ENCODE results near the gene C16orf78. TPM values are rescaled to one million over a fixed set of nuclear protein-coding genes. Genes with fewer than 3 reads are reported as not detected.

Gene C16orf78
- total RNA-seq, 2 experiments from 2014 or later: not detected

DNA sequence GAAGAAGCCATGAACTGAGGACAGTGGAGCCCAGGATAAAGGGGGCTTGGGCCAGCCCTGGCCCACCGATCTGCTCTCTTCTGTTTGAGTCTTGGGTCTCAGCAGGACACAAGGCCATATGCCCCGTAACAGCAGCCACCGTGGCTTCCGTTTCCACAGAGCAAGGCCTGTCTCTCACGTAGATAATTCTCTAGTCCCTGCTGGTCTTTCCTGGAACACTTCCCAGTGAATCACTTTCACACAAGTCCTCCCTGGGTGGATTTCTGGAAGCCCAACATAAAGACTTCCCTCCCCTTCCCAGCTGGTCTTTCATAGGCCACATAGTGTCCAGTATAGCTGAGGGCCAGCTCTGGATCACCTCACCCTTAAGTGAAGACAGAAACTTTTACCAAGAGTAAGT, 19.9 kb upstream of the C16orf78 start:
- no peak overlapping the region for H3K4me3 ChIP-seq (ENCODE audit: low read length)
- intact Hi-C loops (cut with DNase I, micrococcal nuclease): no loop called here
- H3K27me3 ChIP-seq (ENCODE audit: control insufficient read depth in 1 of 2, insufficient read depth in 2 of 2, low read length in 2 of 2): peaks cover 4 to 8% of the 10 kb centered on the region in 2 experiments
- CTCF ChIA-PET: no interaction called here
- no peaks in the 10 kb centered on the region for H3K36me3 Mint-ChIP-seq (ENCODE audit: low read depth)
- POLR2A ChIA-PET: no interaction called here
- DNase-seq: no peak
- TF ChIP-seq CTCF (IDR thresholded peaks at IDR 0.05): no peak
- no peaks in the 10 kb centered on the region for H3K4me1 Mint-ChIP-seq (ENCODE audit: low read depth)
- H3K4me3 Mint-ChIP-seq: no peak overlapping the region
- no peak overlapping the region for H3K27ac ChIP-seq (ENCODE audit: low read depth in 1 of 2, low read length in 2 of 2)
- H3K36me3 ChIP-seq (ENCODE audit: insufficient read depth, low read length): no peaks in the 10 kb centered on the region
- no peaks in the 10 kb centered on the region for H3K9me3 Mint-ChIP-seq
- peaks cover 39% of the 10 kb centered on the region for H3K27me3 Mint-ChIP-seq
- no peak overlapping the region for H3K27ac Mint-ChIP-seq
- H3K9me3 ChIP-seq (ENCODE audit: control insufficient read depth in 1 of 2, insufficient read depth in 1 of 2, low read length in 2 of 2): peaks cover 0 to 8% of the 10 kb centered on the region in 2 experiments
- H3K4me1 ChIP-seq (ENCODE audit: insufficient read depth, low read length): no peaks in the 10 kb centered on the region
- no peak for ATAC-seq (ENCODE audit: poor library complexity)

GRCh38 chr16:49354101-49354500, 19.5 kb upstream of the C16orf78 start:
- Histone ChIP-seq H3K27me3 (ENCODE audit: control insufficient read depth in 1 of 2, insufficient read depth in 2 of 2, low read length in 2 of 2) (peaks cover 4 to 8% of the 10 kb centered on the region in 2 experiments), H3K36me3 (ENCODE audit: insufficient read depth, low read length) (no peaks in the 10 kb centered on the region), H3K27ac (ENCODE audit: low read depth in 1 of 2, low read length in 2 of 2) (no peak overlapping the region), H3K4me1 (ENCODE audit: insufficient read depth, low read length) (no peaks in the 10 kb centered on the region), H3K4me3 (ENCODE audit: low read length) (no peak overlapping the region), H3K9me3 (ENCODE audit: control insufficient read depth in 1 of 2, insufficient read depth in 1 of 2, low read length in 2 of 2) (peaks cover 0 to 4% of the 10 kb centered on the region in 2 experiments)
- no peak for TF ChIP-seq CTCF (IDR thresholded peaks at IDR 0.05)
- POLR2A ChIA-PET: no interaction called here
- H3K27me3 Mint-ChIP-seq: peaks cover 35% of the 10 kb centered on the region
- H3K9me3 Mint-ChIP-seq: no peaks in the 10 kb centered on the region
- H3K4me3 Mint-ChIP-seq: no peak overlapping the region
- no peaks in the 10 kb centered on the region for H3K4me1 Mint-ChIP-seq (ENCODE audit: low read depth)
- ATAC-seq (ENCODE audit: poor library complexity) (no peak), DNase-seq (no peak)
- CTCF ChIA-PET: no interaction called here
- intact Hi-C loops (cut with DNase I, micrococcal nuclease): no loop called here
- no peaks in the 10 kb centered on the region for H3K36me3 Mint-ChIP-seq (ENCODE audit: low read depth)
- no peak overlapping the region for H3K27ac Mint-ChIP-seq

GRCh38 chr16:49354991-49355390, 18.6 kb upstream of the C16orf78 start:
- POLR2A ChIA-PET: no interaction called here
- H3K27ac ChIP-seq (ENCODE audit: low read depth in 1 of 2, low read length in 2 of 2): no peak overlapping the region
- ATAC-seq (ENCODE audit: poor library complexity) (no peak), DNase-seq (no peak)
- H3K27me3 ChIP-seq (ENCODE audit: control insufficient read depth in 1 of 2, insufficient read depth in 2 of 2, low read length in 2 of 2): peaks cover 4 to 8% of the 10 kb centered on the region in 2 experiments
- no peak overlapping the region for H3K4me3 ChIP-seq (ENCODE audit: low read length)
- Mint-ChIP-seq H3K9me3 (no peaks in the 10 kb centered on the region), H3K36me3 (ENCODE audit: low read depth) (no peaks in the 10 kb centered on the region), H3K27ac (no peak overlapping the region), H3K4me3 (no peak overlapping the region), H3K4me1 (ENCODE audit: low read depth) (no peaks in the 10 kb centered on the region), H3K27me3 (peaks cover 35% of the 10 kb centered on the region)
- peaks cover 0 to under 1% of the 10 kb centered on the region in 2 experiments for H3K9me3 ChIP-seq (ENCODE audit: control insufficient read depth in 1 of 2, insufficient read depth in 1 of 2, low read length in 2 of 2)
- no peaks in the 10 kb centered on the region for H3K36me3 ChIP-seq (ENCODE audit: insufficient read depth, low read length)
- H3K4me1 ChIP-seq (ENCODE audit: insufficient read depth, low read length): no peaks in the 10 kb centered on the region
- TF ChIP-seq CTCF (IDR thresholded peaks at IDR 0.05): no peak
- CTCF ChIA-PET: no interaction called here
- intact Hi-C loops (cut with DNase I, micrococcal nuclease): no loop called here
